AG09309 (cell line): Measurements from ENCODE around the gene NPVF.

Source experiments
- DNase-seq: peaks from one replicate; pipeline ENCODE4 v3.0.0-alpha.2; 2010; ENCODE audit warnings: low read depth
- H3K4me3 ChIP-seq: 2 replicates; pipeline ENCODE4 v1.5.1; 2011; ENCODE audit warnings: mild to moderate bottlenecking, low read depth, low read length, moderate library complexity; ENCODE audit not compliant: control insufficient read depth
- CTCF ChIP-seq: IDR thresholded peaks from 2 replicates; pipeline ENCODE4 v1.5.1; 2011; ENCODE audit warnings: mild to moderate bottlenecking, low read depth, low read length, inconsistent platforms; ENCODE audit not compliant: insufficient read depth, control insufficient read depth; ENCODE audit errors: missing control alignments

Gene NPVF

DNA sequence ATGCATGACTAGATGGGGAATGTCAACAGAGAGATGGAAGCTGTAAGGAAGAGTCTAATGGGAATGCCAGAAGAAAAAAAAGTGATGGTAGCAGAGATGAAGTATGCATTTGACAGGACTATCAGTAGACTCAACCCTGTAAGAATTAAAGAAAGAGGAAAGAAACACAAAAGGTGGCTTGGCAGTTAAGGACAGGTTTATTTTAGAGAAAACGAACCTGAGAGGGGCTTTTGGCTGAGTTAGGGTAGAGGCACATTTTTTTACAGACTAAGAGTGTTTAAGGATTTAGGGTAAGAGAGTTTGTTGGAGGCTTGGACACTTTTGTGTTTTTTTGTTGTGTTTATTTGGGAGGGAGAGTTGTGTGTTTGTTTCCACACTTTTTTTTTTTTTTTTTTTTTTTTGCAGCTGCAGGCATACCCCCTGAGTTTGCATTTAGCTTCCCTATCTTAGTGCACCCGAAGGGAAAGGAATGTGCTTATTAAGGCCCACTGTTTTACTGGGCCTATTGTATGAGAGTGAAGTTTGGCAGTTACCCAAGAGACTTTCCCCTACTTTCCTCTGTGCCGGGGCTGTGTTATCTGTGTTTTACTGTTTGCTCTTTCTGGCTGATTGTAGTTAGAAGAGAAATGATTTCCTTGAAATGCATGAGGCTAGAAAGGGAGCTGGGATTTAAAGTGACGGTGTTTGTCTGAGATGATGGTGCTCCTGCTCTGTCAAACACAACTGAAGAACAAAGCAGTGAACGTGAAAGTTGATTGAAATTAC is 32.0 kb downstream of the NPVF start:
- H3K4me3 ChIP-seq = no peak overlapping the region
- TF ChIP-seq CTCF = no peak
- no peak for DNase-seq

- no peak overlapping the region for H3K4me3 ChIP-seq
- no peak for DNase-seq
- TF ChIP-seq CTCF = no peak
Observed at GRCh38 chr7:25194036-25194435, 34.2 kb downstream of the NPVF start.

- no peak for TF ChIP-seq CTCF
- H3K4me3 ChIP-seq = no peak overlapping the region
- DNase-seq = no peak
Observed at GRCh38 chr7:25192043-25192442, 36.2 kb downstream of the NPVF start.

- no peak for TF ChIP-seq CTCF
- DNase-seq = no peak
Observed at GRCh38 chr7:25189197-25189596, 39.1 kb downstream of the NPVF start.

GRCh38 chr7:25187932-25188331 is 40.4 kb downstream of the NPVF start:
- no peak overlapping the region for H3K4me3 ChIP-seq
- DNase-seq = no peak
- TF ChIP-seq CTCF = no peak

More at GRCh38 chr7:25189197-25189596, 39.1 kb downstream of the NPVF start:
- H3K4me3 ChIP-seq = no peak overlapping the region

DNA sequence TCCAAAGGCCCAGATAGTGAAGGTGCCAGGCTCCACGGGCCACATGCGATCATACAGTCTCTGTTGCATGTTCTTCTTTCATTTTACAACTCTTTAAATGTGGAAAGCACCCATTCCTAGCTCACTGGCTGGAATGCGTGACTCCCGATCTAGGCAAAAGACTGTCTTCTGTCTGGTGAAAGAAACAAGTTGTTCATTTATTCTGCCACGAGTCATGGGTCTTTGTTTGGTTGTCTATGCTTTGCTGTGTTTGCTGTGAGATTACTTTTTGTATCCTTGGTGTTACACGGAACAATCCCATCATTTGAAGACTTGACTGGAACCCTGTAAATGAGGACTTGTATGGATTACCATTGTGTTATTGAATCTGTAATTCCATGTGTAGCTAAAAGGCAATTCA is 41.9 kb downstream of the NPVF start:
- TF ChIP-seq CTCF = no peak
- no peak overlapping the region for H3K4me3 ChIP-seq

More for the DNA sequence above, 41.9 kb downstream of the NPVF start:
- DNase-seq = no peak
